C4-2B (cell line): ENCODE data around the gene SNAPC2.

Source experiments
- CTCF ChIP-seq: fragments of 450-650 bp; conservative IDR thresholded peaks from 2 replicates; pipeline ENCODE4 v1.5.1; 2017; ENCODE audit warnings: mild to moderate bottlenecking
- ZFX ChIP-seq: fragments of 450-650 bp; IDR thresholded peaks from 2 replicates; pipeline ENCODE4 v1.6.1; 2017

- TF ChIP-seq CTCF, result no peak
- TF ChIP-seq ZFX, result no peak
These were observed 51.7 kb downstream of the SNAPC2 start for GRCh38 chr19:7971553-7972520.
